Measurements from ENCODE around the gene STK32A. TPM values are rescaled to one million over a fixed set of nuclear protein-coding genes. Genes with fewer than 3 reads are reported as not detected.

Gene STK32A
- total RNA-seq, 1 experiment from 2014 or later = 1.2 TPM

DNA sequence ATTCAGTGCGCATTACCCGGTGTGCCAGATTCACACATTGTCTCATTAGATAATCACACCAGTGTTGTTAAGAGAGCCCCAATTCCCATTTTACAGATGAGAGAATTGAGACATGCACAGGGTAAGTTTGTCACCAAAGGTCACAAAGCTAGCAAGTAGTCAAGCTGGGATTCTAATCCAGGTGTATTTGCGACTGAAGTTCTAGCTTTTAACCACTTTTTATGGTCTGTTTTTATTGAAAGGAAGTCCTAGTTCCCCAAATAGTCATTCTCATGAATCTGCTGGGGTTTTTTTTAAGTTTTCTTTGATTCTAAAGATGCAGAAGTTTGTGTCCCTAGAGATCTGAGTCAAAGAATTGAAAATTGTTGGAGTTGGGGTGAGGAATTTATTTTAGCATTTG lies 138.5 kb downstream of the STK32A start:
- H2AFZ ChIP-seq (ENCODE audit: low read depth, low read length, poor library complexity, severe bottlenecking) = no peak overlapping the region
- no peak overlapping the region for H3K27ac ChIP-seq (ENCODE audit: low read depth, low read length)
- intact Hi-C loops (cut with micrococcal nuclease) = no loop called here
- no TSS peak for BruUV-seq (replicated peaks)
- H3K9me2 ChIP-seq (ENCODE audit: insufficient read depth) = no peaks in the 10 kb centered on the region
- ChIA-PET RAD21 (ENCODE audit: low non-redundant PET in 1 of 2, low total read pairs in 2 of 2, uncharacterized antibody in 2 of 2, unreplicated experiment in 2 of 2) (no interaction called here), CTCF (no interaction called here), POLR2A (no interaction called here)
- ATAC-seq (no peak), DNase-seq (ENCODE audit: low read depth, low spot score) (no peak)
- H3K27me3 ChIP-seq (ENCODE audit: insufficient read depth, low read length) = no peaks in the 10 kb centered on the region
- H4K20me1 ChIP-seq (ENCODE audit: insufficient read depth) = no peaks in the 10 kb centered on the region
- no peaks in the 10 kb centered on the region for H3K36me3 ChIP-seq (ENCODE audit: control insufficient read depth in 1 of 2, insufficient read depth in 2 of 2, low read length in 2 of 2)
- no peak overlapping the region for H3K4me2 ChIP-seq (ENCODE audit: low read length)
- no peak overlapping the region for H3K9ac ChIP-seq (ENCODE audit: low read length)
- H3K79me2 ChIP-seq (ENCODE audit: insufficient read depth, low read length) = no peaks in the 10 kb centered on the region
- no peak overlapping the region for H3K4me3 ChIP-seq (replicated peaks in 1 of 2; ENCODE audit: low read depth in 1 of 2, low read length in 2 of 2)
- TF ChIP-seq, protein P1, sequence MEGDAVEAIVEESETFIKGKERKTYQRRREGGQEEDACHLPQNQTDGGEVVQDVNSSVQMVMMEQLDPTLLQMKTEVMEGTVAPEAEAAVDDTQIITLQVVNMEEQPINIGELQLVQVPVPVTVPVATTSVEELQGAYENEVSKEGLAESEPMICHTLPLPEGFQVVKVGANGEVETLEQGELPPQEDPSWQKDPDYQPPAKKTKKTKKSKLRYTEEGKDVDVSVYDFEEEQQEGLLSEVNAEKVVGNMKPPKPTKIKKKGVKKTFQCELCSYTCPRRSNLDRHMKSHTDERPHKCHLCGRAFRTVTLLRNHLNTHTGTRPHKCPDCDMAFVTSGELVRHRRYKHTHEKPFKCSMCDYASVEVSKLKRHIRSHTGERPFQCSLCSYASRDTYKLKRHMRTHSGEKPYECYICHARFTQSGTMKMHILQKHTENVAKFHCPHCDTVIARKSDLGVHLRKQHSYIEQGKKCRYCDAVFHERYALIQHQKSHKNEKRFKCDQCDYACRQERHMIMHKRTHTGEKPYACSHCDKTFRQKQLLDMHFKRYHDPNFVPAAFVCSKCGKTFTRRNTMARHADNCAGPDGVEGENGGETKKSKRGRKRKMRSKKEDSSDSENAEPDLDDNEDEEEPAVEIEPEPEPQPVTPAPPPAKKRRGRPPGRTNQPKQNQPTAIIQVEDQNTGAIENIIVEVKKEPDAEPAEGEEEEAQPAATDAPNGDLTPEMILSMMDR (IDR thresholded peaks at IDR 0.05 in 2 of 3, conservative IDR thresholded peaks at IDR 0.05 in 1 of 3; ENCODE audit: borderline replicate concordance in 1 of 3, insufficient read depth in 1 of 3, low read depth in 2 of 3, low read length in 2 of 3) = no peak
- TF ChIP-seq ZNF274 (IDR thresholded peaks at IDR 0.05; ENCODE audit: low read depth, low read length) (no peak), TCF7L2 (IDR thresholded peaks at IDR 0.05; ENCODE audit: borderline replicate concordance, extremely low read depth, insufficient read depth, insufficient read length) (no peak), EGR1 (IDR thresholded peaks at IDR 0.05; ENCODE audit: low read depth) (no peak), POLR2A (IDR thresholded peaks at IDR 0.05; ENCODE audit: borderline replicate concordance, extremely low read depth, insufficient read depth, insufficient read length) (no peak), YY1 (IDR thresholded peaks at IDR 0.05; ENCODE audit: extremely low read depth, insufficient replicate concordance, low read depth, low read length) (no peak), CEBPB (IDR thresholded peaks at IDR 0.05; ENCODE audit: low read depth) (no peak), EZH2phosphoT487 (IDR thresholded peaks at IDR 0.05; ENCODE audit: borderline replicate concordance) (no peak), FOSL1 (IDR thresholded peaks at IDR 0.05; ENCODE audit: low read depth) (no peak), JUND (IDR thresholded peaks at IDR 0.05) (no peak), EZH2 (IDR thresholded peaks at IDR 0.05) (no peak)
- no peaks in the 10 kb centered on the region for H3K9me3 ChIP-seq (ENCODE audit: control insufficient read depth in 1 of 2, insufficient read depth in 1 of 2, low read depth in 1 of 2, low read length in 2 of 2)
- no peaks in the 10 kb centered on the region for H3K4me1 ChIP-seq (ENCODE audit: control insufficient read depth in 1 of 2, insufficient read depth in 2 of 2, low read length in 2 of 2)
